Breast epithelium (tissue), 4 donors: ENCODE measurements around the gene FCHSD2. TPM values are rescaled to one million over a fixed set of nuclear protein-coding genes. Genes with fewer than 3 reads are reported as not detected.
A peak's percentile ranks its signal among the peaks of the same experiment; 100 is the strongest.

Experiments
- DNase-seq, 2 donors: peaks; one replicate each; pipeline ENCODE4 v3.0.0-alpha.2; 2019; ENCODE audit warnings: low spot score in 2 of 2
- H3K27ac ChIP-seq, 2 donors: fragments of 200-600 bp; sonication (generic) in 1 of 2; one replicate each; pipeline ENCODE4 v1.5.1; 2016 to 2019; ENCODE audit warnings: mild to moderate bottlenecking in 1 of 2
- H3K27me3 ChIP-seq, 2 donors: fragments of 200-600 bp; sonication (generic) in 1 of 2; one replicate each; pipeline versions ENCODE4 v1.5.1 to v1.6.0; 2017 to 2019; ENCODE audit warnings: control low read depth in 1 of 2, mild to moderate bottlenecking in 1 of 2
- H3K36me3 ChIP-seq: fragments of 200-600 bp; one replicate; pipeline ENCODE4 v1.5.1; 2019
- H3K4me1 ChIP-seq, 2 donors: fragments of 200-600 bp; sonication (generic); one replicate each; pipeline ENCODE4 v1.5.1; 2016 to 2019; ENCODE audit warnings: control low read depth in 1 of 2
- H3K4me3 ChIP-seq, 3 donors: fragments of 200-600 bp; sonication (generic); 1 replicate in 2 of 3; 2 replicates in 1 of 3; pipeline ENCODE4 v1.5.1; 2016 to 2019; ENCODE audit warnings: mild to moderate bottlenecking in 3 of 3, moderate library complexity in 2 of 3
- H3K9me3 ChIP-seq, 2 donors: fragments of 200-600 bp; sonication (generic) in 1 of 2; one replicate each; pipeline ENCODE4 v1.5.1; 2016 to 2019; ENCODE audit warnings: control low read depth in 1 of 2
- CTCF ChIP-seq, 3 donors: fragments of 450-650 bp; IDR thresholded peaks; one replicate each; pipeline ENCODE4 v1.5.1; 2016 to 2017; ENCODE audit warnings: antibody characterized with exemption in 3 of 3, mild to moderate bottlenecking in 3 of 3, moderate library complexity in 3 of 3
- POLR2A ChIP-seq: fragments of 450-650 bp; IDR thresholded peaks from one replicate; pipeline ENCODE4 v1.6.1; 2016; ENCODE audit warnings: antibody characterized with exemption, mild to moderate bottlenecking, moderate library complexity
- POLR2AphosphoS5 ChIP-seq, 3 donors: sonication (generic); formaldehyde crosslinking; IDR thresholded peaks; one replicate each; pipeline ENCODE4 v1.6.1; 2017; ENCODE audit warnings: antibody characterized with exemption in 3 of 3
- intact Hi-C: fragments of 100-400 bp; cut with DNase I; formaldehyde crosslinking; loops from one replicate; pipeline ENCODE4 v1.15.1; 2023; ENCODE audit warnings: low total_unique reads
- total RNA-seq, 3 donors: library from RNA; depleted of rRNA; stranded (reverse); fragments of >200 nt; gene quantifications; one replicate each; pipeline ENCODE4 v1.1.0, GENCODE V29; 2016

FCHSD2 gene
- total RNA-seq, 3 donors from 2014 or later, result 15.5 to 23.4 (median 19.0) TPM

- Histone ChIP-seq H3K36me3 (no peaks in the 10 kb centered on the region), H3K4me1 (no peaks in the 10 kb centered on the region), H3K27ac (peak overlapping the region; percentile 68 to 77), H3K4me3 (peak overlapping the region in 1 of 3 donors; percentile 21), H3K27me3 (no peaks in the 10 kb centered on the region), H3K9me3 (no peaks in the 10 kb centered on the region)
- TF ChIP-seq CTCF (IDR thresholded peaks at IDR 0.05) (no peak), POLR2A (no peak), POLR2AphosphoS5 (IDR thresholded peaks at IDR 0.05) (no peak)
- peak; percentile 54 to 61 for DNase-seq
- intact Hi-C loops, result loop anchor here (2.0 to 10.0 kb wide), 2 partner anchors 357 to 453 kb away; no protein-coding TSS in a partner anchor
Observed at GRCh38 chr11:73177380-73177777, 35.3 kb upstream of the FCHSD2 start.

- Histone ChIP-seq H3K9me3 (no peaks in the 10 kb centered on the region), H3K4me3 (no peak overlapping the region), H3K4me1 (no peaks in the 10 kb centered on the region), H3K27ac (peak overlapping the region; percentile 68 to 77), H3K27me3 (no peaks in the 10 kb centered on the region), H3K36me3 (no peaks in the 10 kb centered on the region)
- intact Hi-C loops, result loop anchor here (2.0 to 10.0 kb wide), 2 partner anchors 356 to 452 kb away; no protein-coding TSS in a partner anchor
- peak in 1 of 2 donors; percentile 22 for DNase-seq
- no peak for TF ChIP-seq CTCF (IDR thresholded peaks at IDR 0.05)
- no peak for TF ChIP-seq POLR2A
- no peak for TF ChIP-seq POLR2AphosphoS5 (IDR thresholded peaks at IDR 0.05)
Observed at GRCh38 chr11:73176874-73177155, 34.7 kb upstream of the FCHSD2 start.

DNA sequence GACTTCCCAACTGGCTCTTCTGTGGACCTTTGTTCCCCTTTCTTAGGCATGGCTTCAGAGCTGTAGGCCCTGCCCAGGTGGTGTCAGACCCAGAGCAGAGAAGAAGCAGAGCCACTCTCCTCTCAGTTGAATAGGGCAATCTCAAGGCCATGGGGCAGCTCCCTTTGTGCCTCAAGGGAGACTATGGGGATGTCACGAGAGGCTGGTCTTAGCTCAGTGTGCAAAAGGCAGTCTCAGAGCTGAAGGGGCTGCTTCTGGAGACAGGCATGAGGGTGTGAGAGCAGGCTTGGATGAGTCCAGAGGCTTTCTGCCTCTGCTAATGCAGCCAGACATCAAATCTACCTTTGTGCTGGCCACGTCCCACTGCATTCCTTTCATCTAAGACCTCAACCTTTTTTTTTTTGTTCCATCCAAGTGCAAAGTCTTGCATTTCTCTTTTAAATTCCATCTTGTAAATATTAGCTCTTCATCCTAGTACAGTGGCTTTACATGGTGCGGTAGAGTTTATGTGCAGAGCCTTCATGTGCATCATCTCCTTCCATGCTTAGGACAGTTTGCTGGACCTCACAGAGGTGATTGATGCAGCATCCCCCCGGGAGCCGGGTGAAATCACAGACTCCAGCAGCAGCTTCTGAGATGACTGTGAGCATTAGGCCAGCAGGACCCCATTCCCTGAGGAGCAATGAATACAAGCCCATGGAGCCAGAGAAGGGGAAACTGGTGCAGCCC, 34.2 kb upstream of the FCHSD2 start:
- H3K9me3 ChIP-seq, result no peaks in the 10 kb centered on the region
- intact Hi-C loops, result loop anchor here (2.0 to 10.0 kb wide), 2 partner anchors 356 to 452 kb away; no protein-coding TSS in a partner anchor
- H3K4me1 ChIP-seq, result no peaks in the 10 kb centered on the region
- peak in 1 of 2 donors; percentile 25 for DNase-seq
- no peak overlapping the region for H3K4me3 ChIP-seq
- no peaks in the 10 kb centered on the region for H3K27me3 ChIP-seq
- no peak for TF ChIP-seq CTCF (IDR thresholded peaks at IDR 0.05)
- no peak for TF ChIP-seq POLR2A
- no peak for TF ChIP-seq POLR2AphosphoS5 (IDR thresholded peaks at IDR 0.05)
- H3K36me3 ChIP-seq, result no peaks in the 10 kb centered on the region
- H3K27ac ChIP-seq, result peak overlapping the region in 1 of 2 donors; percentile 77

DNA sequence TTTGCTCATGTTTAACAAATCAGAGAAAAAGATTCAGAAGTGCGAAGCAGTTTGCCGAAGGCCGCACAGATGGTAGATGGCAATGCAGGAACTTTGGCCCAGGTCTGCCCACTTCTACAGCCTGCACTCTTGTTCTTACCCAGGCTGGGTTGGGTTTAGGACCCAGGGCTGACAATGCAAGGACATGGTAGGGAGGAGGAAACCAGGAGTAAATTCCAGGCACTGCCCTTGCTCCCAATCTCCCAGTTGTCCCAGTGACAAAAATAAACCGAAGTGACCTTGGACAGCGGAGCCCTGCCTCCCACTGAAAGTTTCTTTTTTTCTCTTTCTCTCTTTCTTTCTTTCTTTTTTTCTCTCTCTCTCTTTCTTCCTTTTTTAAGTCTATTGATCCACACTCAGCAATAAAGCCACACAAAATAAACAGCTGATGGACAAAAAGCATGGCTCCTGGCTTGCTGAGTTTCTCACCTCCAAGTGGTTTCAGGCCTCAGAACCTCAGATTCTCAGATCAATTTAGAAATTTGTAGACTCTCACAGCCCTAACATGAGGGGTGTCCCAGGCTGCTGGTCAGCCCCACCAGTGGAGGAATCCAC, 33.5 kb upstream of the FCHSD2 start:
- no peaks in the 10 kb centered on the region for H3K27me3 ChIP-seq
- no peaks in the 10 kb centered on the region for H3K9me3 ChIP-seq
- DNase-seq, result no peak
- intact Hi-C loops, result loop anchor here (2.0 to 10.0 kb wide), 2 partner anchors 355 to 451 kb away; no protein-coding TSS in a partner anchor
- no peak overlapping the region for H3K27ac ChIP-seq
- H3K4me3 ChIP-seq, result no peak overlapping the region
- TF ChIP-seq POLR2A, result no peak
- TF ChIP-seq POLR2AphosphoS5 (IDR thresholded peaks at IDR 0.05), result no peak
- TF ChIP-seq CTCF (IDR thresholded peaks at IDR 0.05), result no peak
- H3K36me3 ChIP-seq, result no peaks in the 10 kb centered on the region
- H3K4me1 ChIP-seq, result no peaks in the 10 kb centered on the region

DNA sequence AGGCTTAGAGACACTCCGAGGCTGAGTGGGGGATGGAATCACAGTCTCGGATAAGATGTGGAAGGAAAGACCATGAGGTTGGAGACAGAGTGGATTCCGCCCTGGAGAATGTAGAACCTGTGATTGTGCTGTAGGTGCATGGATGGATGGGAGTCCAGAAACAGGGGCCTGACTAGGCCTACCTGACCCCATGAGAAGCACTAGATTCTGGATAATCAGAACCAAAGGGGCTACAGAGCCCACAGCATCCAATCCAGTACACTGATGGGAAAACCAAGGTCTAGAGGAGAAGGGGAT, 32.3 kb upstream of the FCHSD2 start:
- DNase-seq, result no peak
- no peaks in the 10 kb centered on the region for H3K27me3 ChIP-seq
- TF ChIP-seq CTCF (IDR thresholded peaks at IDR 0.05) (no peak), POLR2AphosphoS5 (IDR thresholded peaks at IDR 0.05) (no peak)
- no peaks in the 10 kb centered on the region for H3K4me1 ChIP-seq
- intact Hi-C loops, result loop anchor here (10.0 kb wide), 1 partner anchor 450 kb away; no protein-coding TSS in a partner anchor
- no peaks in the 10 kb centered on the region for H3K36me3 ChIP-seq
- no peak overlapping the region for H3K4me3 ChIP-seq
- H3K27ac ChIP-seq, result no peak overlapping the region
- no peaks in the 10 kb centered on the region for H3K9me3 ChIP-seq
